HG03095 (cell line): ENCODE results near the gene KANSL1.

Source experiments
- ATAC-seq: cut with Tn5 transposase; IDR thresholded peaks from one replicate; pipeline ENCODE4 v1.9.1; 2021; ENCODE audit warnings: moderate library complexity; ENCODE audit not compliant: unreplicated experiment

KANSL1 gene

GRCh38 chr17:46140645-46141197 is 52.5 kb downstream of the KANSL1 start:
- no peak for ATAC-seq

- no peak for ATAC-seq
Observed at GRCh38 chr17:46139432-46140210, 53.6 kb downstream of the KANSL1 start.

- no peak for ATAC-seq
Observed at GRCh38 chr17:46138473-46138872, 54.8 kb downstream of the KANSL1 start.

GRCh38 chr17:46136820-46137219 is 56.4 kb downstream of the KANSL1 start:
- ATAC-seq, result no peak

- no peak for ATAC-seq
Observed at GRCh38 chr17:46135879-46136563, 57.2 kb downstream of the KANSL1 start.

- no peak for ATAC-seq
Observed at GRCh38 chr17:46135126-46135812, 58.0 kb downstream of the KANSL1 start.

GRCh38 chr17:46129302-46129701 is 63.9 kb downstream of the KANSL1 start:
- no peak for ATAC-seq

- ATAC-seq, result no peak
Observed at GRCh38 chr17:46128453-46128852, 64.8 kb downstream of the KANSL1 start.

GRCh38 chr17:46127524-46127923 is 65.7 kb downstream of the KANSL1 start:
- ATAC-seq, result no peak

- no peak for ATAC-seq
Observed at GRCh38 chr17:46126840-46127239, 66.4 kb downstream of the KANSL1 start.

- no peak for ATAC-seq
Observed at GRCh38 chr17:46125831-46126230, 67.4 kb downstream of the KANSL1 start.

GRCh38 chr17:46124695-46125592 is 68.3 kb downstream of the KANSL1 start:
- ATAC-seq, result no peak

GRCh38 chr17:46123607-46124006 is 69.6 kb downstream of the KANSL1 start:
- no peak for ATAC-seq

- ATAC-seq, result no peak
Observed at GRCh38 chr17:46122486-46122871, 70.8 kb downstream of the KANSL1 start.

- ATAC-seq, result no peak
Observed at GRCh38 chr17:46121841-46122485, 71.3 kb downstream of the KANSL1 start.

GRCh38 chr17:46121165-46121764 is 72.0 kb downstream of the KANSL1 start:
- ATAC-seq, result no peak

- ATAC-seq, result no peak
Observed at GRCh38 chr17:46120537-46120936, 72.7 kb downstream of the KANSL1 start.

- no peak for ATAC-seq
Observed at GRCh38 chr17:46120078-46120477, 73.2 kb downstream of the KANSL1 start.

- ATAC-seq, result no peak
Observed at GRCh38 chr17:46118964-46119363, 74.3 kb downstream of the KANSL1 start.
